ENCODE measurements around the gene FBH1.
"Not testable (repeated sequence)": the region's sequence is repeated elsewhere in the genome, so short reads cannot be mapped to it uniquely, and the experiment has no call there.

Gene FBH1

GRCh38 chr10:5876181-5876768 is 13.8 kb upstream of the FBH1 start:
- no peak for DNase-seq

- DNase-seq = not testable (repeated sequence)
Observed at GRCh38 chr10:5877041-5877440, 13.0 kb upstream of the FBH1 start.

- no peak for DNase-seq
Observed at GRCh38 chr10:5882961-5883360, 7.1 kb upstream of the FBH1 start.

- no peak for DNase-seq
Observed at GRCh38 chr10:5885619-5886018, 4.4 kb upstream of the FBH1 start.

- DNase-seq = no peak
Observed at GRCh38 chr10:5887029-5887428, 3.0 kb upstream of the FBH1 start.

GRCh38 chr10:5887641-5888040 is 2.4 kb upstream of the FBH1 start:
- no peak for DNase-seq

- no peak for DNase-seq
Observed at GRCh38 chr10:5888351-5888750, 1.7 kb upstream of the FBH1 start.

- peak; percentile 58 for DNase-seq
Observed at GRCh38 chr10:5888843-5889623, 1.0 kb upstream of the FBH1 start.

- no peak for DNase-seq
Observed at GRCh38 chr10:5890452-5890915, 441 bp downstream of the FBH1 start.

- no peak for DNase-seq
Observed at GRCh38 chr10:5891009-5891408, 966 bp downstream of the FBH1 start.

GRCh38 chr10:5892007-5892406 is 2.0 kb downstream of the FBH1 start:
- no peak for DNase-seq

GRCh38 chr10:5893321-5893720 is 3.3 kb downstream of the FBH1 start:
- DNase-seq = no peak

- DNase-seq = no peak
Observed at GRCh38 chr10:5894403-5894802, 4.4 kb downstream of the FBH1 start.

- DNase-seq = no peak
Observed at GRCh38 chr10:5894873-5895272, 4.8 kb downstream of the FBH1 start.

- DNase-seq = no peak
Observed at GRCh38 chr10:5895365-5895764, 5.3 kb downstream of the FBH1 start.

GRCh38 chr10:5895804-5896203 is 5.8 kb downstream of the FBH1 start:
- DNase-seq = no peak

- no peak for DNase-seq
Observed at GRCh38 chr10:5896208-5897052, 6.4 kb downstream of the FBH1 start.

GRCh38 chr10:5897053-5897340 is 7.0 kb downstream of the FBH1 start:
- DNase-seq = no peak

- DNase-seq = no peak
Observed at GRCh38 chr10:5897504-5897903, 7.5 kb downstream of the FBH1 start.

GRCh38 chr10:5898163-5898562 is 8.1 kb downstream of the FBH1 start:
- no peak for DNase-seq

- no peak for DNase-seq
Observed at GRCh38 chr10:5900247-5900646, 10.2 kb downstream of the FBH1 start.

GRCh38 chr10:5902511-5903274 is 12.7 kb downstream of the FBH1 start:
- no peak for DNase-seq

GRCh38 chr10:5903563-5903962 is 13.5 kb downstream of the FBH1 start:
- DNase-seq = no peak

Data from right forelimb (tissue), 1 donor.